Central memory CD4-positive, alpha-beta T cell (primary cell): ENCODE results near the gene PTER.

ENCODE experiments used
- DNase-seq: peaks from one replicate; pipeline ENCODE4 v3.0.0; 2022

PTER gene

DNA sequence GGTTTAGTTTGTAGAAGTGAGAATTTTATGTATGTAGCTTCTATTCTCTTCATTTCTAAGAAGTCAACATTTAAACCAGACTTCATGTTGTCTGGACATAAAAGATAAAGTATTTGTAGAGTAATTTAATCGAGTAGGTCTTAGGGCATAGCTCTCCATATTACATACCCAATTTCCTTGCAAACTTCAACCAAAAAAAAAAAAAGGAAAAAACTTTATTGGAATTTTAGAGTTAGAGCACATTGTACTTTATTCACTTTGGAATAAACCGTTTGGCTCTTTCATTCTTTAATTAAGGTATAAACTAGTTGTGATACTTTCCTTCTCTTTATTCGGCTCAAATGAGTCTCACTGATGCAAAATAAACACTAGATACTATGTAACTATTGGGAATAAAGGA is 36.0 kb downstream of the PTER start:
- no peak for DNase-seq

DNA sequence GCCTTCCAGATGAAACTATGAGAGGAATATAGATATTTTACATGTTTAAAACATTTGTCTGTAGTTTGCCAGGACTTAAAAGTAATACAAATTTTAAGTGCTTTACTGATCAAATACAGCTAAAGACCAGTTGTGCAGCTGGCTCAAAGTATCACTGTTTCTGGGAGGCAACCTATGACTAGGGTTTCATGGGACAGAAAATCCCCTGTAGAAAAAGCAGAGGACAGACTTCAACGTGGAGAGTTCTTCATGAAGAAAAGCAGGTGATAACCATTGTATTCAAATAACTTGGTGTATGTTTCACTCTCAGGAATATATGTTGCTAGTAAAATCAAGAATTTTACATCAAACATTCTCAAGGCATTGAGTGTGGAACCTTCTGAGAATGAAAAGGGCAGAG is 40.9 kb downstream of the PTER start:
- no peak for DNase-seq

DNA sequence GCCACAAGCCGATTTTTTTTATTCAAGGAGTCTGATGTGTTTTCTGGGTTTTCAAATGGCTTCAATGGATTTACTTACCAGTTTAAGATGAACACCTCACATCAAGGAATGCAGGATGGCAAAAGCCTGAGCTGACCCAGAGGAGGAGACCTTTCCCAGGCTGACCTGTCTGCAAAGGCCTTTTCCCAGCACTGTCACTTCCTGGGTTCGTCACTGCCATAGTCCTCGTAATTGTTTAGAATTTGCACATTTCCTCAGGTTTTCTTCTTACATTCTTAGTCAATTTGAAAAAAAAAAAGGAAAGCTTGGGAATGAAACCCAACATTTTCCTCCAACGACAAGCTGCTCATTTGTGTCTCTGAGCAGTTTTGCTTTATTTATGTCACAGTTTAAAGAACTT is 42.0 kb downstream of the PTER start:
- no peak for DNase-seq

DNA sequence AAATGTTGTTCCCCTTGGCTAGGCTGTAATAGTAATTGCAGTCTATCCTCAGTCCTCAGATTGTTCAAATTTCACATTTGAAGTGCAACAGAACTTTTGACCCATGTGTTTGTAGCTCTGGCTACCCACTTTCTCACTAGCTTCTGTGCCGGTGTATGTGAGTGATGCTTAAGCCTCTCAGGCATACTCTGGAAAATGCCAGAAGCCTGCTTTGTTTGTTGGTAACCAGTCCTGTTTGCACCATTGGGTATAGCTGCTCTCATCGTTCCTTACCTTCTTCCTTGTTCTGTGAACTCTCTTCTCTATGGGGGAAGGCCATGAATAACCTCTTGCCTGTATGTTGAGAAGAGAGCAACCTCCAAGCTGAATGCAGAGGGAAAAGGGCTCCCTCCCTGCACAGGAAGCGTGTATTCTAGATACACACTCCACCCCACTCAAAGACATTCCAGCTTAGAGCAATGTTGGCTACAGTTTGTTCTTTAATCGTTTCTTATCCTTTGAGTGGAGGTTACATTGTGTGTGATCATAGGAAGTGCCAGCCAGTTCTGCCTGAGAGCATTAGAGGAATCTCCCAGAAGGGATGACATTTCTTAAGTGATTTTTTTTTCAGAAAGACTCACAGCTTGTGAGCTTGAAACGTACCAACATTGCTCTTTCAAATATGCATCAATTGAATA is 44.4 kb downstream of the PTER start:
- no peak for DNase-seq

DNA sequence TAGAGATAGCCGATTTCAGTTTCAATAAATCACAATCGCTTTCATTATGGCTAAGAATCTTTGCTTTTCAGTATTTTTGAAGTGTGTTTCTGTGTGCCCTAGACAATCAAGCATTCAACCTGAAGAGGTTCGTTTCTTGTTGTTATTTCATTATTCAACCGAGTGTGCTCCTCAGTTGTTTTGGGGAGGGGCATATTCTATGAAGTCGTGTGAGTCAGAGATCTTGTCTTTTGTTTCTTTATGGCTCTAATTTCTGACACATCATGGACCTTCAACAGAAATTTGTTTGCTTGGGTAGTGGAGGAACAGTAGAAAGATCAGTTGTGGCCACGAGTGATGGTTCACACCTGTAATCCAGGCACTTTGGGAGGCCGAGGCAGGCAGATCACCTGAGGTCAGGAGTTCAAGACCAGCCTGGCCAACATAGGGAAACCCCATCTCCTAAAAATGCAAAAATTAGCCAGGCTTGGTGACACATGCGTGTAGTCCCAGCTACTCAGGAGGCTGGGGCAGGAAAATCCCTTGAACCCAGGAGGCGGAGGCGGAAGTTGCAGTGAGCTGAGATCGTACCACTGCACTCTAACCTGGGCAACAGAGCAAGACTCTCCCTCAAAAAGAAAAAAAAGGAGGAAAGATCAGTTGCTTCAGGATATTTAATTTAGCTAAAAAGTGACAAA is 46.6 kb downstream of the PTER start:
- no peak for DNase-seq

DNA sequence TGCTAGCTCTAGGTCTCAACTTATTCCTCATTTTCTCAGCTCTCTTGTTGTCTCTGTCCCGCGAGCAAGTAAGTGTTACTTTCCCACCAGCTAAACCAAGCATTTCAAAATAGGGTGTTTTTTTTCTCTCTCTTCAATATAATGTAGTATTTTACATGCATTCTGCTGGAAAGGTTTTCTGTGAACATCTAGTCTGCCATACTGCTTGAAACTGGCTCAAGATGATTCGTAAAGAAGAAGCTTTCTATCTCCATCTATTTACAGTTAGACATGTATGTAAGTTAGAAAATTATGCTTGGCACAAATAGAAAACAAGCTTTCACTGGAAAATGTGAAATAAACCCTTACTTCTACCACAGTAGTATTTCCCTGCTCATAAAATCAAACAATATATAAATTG is 53.7 kb downstream of the PTER start:
- no peak for DNase-seq

DNA sequence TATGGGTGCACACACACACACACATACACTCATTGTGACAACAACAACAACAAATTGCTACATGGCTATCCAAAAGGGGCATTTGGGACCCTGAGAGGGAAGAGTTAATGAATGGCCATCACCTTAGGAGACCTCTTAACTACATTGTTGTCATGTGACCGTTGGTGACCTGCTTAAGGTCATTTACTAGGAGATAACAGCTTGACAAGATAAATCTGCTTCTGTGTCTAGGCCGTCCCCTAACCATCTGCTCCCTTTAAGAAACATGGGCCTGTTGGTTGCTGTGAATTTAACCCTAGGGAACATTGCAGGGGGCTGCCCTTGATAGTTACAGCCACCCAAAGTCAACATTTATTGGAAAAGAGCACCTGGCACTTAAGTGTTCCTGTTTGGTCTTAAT is 55.1 kb downstream of the PTER start:
- DNase-seq = no peak

DNA sequence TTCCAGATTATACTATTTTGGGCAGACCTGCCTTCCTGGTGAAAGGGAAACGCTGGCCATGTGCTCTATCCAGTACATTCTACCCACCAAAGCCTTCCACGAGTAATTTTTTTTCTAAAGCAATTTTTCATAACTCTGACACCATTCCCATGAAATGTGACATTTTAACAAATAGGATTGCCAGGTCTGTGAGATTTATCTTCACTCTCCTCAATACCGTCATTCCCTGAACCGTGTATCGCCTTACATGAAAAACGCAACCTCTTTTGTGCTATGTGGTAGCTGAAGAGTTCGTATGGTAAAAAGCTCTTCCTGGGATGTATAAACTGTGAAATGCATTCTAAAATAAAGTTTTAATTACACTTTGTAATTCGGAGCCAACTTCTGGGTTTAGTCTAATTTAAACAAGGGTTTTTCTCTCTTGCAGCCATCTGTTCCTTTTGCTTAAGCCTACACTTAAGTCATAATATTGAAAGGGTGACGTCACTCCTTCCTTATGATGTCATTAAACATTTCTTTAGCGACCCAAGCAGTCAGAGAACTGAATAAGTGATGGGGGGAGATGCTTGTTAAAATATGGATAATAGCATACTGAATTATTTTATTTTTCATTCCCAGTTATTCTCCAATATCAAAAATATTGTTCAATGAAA is 57.2 kb downstream of the PTER start:
- no peak for DNase-seq

DNA sequence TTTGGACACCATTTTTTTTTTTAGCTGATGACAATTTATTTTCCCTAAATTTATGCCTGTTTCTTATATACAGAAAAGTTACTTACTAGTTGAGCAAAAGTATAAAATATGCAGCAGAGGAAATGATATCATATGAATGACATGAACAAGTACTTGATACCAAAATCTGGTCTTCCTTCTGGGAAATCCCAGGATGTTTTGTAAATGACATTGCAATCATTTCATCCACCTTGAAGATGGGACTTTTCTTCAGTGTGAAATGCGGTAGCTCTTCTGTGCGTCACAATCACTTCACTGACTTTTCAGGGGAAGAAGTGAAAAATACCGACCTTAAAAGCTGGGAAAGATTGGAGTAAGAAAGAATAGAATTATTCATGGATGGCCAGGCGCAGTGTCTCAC is 61.1 kb downstream of the PTER start:
- DNase-seq = no peak

DNA sequence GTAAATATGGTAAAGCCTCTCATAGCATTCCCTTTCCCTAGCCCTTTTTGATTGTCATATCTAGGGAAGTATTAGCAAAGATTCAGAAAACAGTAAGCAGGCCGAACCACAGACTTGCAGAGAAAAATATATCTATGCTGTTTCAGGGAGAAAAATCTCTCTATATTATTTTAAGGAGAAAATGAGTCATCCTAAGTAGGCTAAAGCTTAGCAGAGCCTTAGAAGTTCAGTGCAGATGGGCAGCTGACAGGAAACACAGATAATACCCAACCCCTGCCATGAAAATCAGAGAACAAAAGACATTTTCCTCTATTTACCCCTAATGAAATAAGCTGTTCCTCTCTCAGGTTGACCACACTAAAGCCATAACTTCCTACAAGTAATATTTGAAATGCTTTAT is 68.4 kb downstream of the PTER start:
- DNase-seq = no peak

DNA sequence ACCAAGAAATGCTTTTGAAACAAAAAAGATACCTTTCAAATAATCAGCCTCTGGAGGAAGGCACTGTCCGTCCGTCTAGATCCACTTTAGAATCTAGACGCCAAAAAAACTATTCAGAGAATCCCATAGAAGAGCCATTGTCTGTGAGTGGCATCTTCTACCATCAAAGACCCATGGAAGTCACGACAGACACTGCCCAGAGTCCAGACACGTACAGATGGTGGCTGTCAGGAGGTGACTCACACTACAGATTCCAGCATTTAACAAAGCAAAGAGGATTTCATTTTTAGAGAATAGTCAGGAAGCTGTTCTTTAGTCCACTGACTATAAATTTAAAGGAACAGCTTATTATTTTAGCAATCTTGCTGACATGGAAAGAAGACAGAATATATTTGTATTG is 73.2 kb downstream of the PTER start:
- no peak for DNase-seq

DNA sequence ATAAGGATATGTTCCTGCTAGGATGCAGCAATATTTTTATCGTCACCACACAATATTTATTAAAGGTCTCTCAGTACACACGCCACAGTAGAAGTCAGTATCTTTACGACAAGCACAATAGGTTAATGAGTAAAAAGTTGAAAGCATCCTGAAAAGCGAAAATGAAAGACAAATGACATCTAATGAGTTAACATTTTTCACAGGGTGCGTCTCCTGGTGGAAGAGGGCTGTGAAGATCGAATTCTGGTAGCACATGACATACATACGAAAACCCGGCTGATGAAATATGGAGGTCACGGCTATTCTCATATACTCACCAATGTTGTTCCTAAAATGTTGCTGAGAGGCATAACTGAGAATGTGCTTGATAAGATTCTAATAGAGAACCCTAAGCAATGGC is 74.0 kb downstream of the PTER start:
- DNase-seq = no peak

DNA sequence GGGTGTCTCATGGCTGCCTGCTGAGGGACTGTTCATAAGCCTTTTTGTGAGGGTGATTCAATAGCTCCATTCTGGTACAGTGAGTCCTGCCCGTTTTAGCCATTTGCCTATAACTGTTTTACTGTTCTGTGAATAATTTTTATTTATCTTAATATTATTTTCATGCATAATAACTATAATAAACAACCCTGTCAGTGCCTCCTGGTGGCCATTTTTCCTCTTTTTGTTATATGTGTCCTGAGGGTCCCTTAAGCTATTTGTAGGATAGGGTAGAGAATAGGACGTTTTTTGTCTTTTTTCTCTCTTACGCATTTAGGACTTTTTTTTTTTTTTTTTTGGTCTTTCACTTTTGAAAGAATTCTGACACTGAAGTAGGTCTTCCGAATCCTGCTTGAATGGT is 82.0 kb downstream of the PTER start:
- DNase-seq = no peak

DNA sequence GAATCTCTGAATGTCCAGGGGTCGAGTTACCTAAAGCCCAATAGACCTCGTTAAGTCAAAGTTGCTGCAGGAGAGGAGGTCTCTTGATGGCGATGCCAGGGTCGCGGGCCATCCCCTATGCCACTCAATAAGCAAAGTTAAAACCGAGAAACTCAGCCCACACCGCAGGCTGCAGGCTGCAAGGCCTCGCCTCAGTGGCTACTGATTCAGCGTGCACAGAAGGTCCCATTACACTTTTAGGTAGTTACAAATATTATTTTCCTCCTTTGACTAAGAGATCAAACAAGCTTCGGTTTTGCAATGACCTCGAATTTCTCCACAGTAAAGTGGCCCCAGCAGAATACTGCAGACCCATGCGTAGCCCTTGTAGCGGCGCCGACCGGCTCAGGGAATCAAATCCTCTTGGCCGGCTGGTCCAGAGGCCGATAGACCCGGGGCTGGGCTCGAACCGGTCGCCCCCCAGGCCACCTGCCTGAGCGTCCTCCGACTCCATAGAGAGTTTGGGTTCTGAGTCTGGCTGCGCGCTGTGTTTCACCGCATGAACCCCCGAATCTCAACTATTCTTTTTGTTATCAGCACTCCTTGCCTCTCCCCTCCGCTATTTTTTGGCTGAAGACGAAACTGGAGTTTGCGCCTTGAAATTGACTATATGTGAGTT is 82.6 kb downstream of the PTER start:
- DNase-seq = no peak

DNA sequence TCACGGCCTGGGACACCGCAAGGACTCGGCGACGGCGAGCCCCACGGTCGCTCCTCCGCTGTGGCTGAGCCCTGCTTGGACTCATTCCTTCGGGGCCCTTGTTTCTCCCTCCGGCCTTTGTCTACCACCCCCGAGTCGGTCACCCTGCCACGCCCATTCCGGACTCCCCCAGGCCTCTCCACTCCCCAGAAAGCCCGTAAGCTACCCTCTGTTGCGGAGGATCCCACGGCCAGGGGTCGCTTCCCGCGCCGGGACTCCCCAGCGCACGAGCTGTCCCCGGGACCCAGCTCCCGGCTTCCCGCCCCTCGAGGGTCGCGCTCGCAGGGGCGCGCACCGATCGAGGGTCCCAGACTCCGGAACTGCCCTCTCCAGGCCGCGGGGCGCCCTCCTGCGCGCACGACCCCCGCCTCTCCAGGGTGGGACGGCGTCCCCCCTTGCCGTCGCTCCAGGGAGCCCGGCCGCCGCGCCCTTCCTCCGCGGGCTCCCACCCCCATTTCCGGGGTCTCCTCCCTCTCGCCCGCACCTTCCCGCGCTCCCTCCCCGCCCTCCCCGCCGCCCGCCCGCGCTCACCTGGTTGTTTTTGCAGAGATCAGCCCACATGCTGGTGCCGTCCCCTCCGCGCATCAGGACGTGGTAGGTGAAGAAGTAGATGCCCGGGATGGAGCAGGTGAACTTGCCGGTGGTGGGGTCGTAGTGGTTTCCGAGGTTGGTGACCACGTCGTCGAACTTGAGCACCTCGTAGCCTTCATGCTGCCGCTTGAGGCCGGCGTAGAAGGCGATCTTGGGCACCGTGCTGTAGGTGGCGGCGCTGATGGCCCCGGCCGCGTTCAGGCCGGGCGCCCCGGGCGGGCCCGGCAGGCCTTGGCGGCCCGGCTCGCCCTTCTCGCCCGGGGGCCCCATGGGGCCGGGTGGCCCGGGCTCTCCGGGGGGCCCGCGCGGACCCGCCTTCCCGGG is 83.4 kb downstream of the PTER start:
- DNase-seq = no peak

DNA sequence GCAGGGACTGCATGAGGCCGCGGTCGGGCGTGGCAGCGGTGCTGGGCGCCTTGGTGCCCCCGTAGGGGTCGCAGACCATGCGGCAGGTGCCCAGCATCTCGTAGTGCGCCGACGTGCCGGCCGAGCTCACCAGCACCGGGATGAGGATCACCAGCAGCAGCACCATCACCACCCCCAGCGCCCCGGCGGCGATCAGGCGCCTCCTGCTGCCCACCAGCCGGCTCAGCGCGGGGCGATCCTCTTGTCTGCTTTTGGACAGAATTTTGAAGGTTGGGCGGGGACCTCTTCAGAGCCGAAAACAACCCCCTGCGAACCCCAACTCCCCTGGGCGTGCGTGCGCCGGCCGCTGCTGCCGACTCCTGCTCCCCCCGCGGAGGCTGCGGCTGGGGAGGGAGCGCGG is 84.1 kb downstream of the PTER start:
- no peak for DNase-seq

DNA sequence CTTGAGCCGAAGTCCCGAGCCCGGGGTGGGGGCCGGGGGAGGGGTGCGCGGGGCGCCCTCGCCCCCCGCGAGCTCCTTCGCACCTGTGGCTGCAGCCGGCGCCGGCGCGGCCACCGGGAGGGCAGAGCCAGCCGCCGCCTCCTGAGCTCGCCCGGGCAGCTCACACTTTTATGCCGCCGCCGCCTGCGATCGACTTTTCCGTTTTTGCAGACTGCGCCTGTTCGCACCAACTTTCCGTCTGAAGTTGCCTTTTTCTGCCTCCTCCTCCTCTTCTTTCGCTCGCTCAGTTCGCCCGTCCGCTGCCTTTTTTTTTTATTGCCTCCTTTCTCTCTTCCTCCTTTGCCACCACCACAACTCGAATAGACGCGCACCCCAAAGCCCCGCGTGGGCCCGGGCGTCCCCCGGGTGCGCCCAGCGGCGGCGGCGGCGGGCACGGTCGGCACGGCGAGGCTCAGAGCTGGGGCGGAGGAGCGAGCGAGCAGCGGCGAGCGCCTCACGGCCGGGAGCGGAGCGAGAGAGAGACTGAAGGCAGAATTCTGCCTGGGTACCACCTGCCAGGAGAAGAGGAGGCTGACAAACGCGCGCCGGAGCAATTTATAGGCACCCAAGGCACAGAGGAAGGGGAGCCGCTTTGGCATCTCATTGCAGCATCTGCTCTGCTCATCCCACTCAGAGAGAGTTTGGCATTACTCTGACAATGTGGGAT is 84.7 kb downstream of the PTER start, which contains the start of gene C1QL3:
TSS of gene C1QL3 (minus strand) at position 569 of the 706 bp plus-strand sequence. CDS start 814 bp downstream, outside the sequence.
- DNase-seq = no peak

DNA sequence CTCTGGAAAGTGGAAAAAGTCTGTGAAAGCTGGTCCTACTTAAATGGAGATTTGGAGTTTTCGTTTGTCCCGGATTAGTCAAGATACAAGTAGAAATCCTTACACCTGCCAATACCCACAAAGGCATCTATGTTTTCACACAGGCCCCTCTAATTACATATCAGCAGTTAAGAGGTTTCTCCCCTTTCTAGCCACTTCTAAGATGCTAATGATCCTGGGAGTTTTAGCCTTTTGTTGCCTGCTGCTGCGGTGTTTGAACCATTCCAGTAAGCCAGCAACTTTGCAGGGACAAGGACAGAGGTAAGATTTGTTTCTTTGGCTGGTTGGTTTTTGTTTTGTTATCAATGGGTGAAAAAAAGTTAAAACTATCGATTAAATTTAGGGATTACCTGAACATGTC is 90.6 kb downstream of the PTER start:
- DNase-seq = no peak

DNA sequence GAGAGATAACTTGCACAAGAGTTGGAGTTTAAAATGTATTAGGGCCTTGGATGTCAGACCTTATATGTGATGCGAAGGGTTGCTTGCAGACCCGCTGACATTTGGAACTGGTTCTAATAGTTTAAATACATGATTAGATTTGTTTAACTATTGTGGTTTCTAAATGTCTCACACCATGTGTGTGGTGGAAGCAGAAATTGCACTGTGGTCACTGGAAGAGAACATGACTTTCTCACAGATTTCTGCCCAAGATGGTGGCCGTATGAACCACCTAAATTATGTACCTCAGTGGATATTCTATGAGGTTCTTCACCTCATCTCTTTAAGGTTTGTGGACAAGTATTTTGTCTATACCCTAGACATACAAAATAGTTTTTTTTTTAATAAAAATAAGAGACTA is 93.0 kb downstream of the PTER start:
- no peak for DNase-seq

DNA sequence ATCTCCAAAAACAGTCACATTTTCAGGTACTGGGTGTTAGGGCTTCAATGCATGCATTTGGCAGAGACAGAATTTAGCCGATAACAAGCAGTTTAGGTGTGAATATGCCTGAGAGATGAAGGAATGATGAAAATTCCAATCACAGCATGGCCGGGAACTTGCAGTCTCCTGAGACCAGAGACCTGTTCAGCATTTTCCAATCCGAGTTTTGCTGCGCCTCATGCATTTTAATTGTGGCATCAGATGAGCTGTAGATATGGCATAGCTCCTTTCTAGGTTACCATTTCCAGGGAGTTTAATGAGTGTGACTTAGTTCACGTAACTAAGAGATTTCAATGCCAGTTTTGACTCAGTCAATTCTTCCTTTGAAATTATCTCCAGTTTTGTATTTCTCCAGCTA is 99.3 kb downstream of the PTER start:
- DNase-seq = no peak

DNA sequence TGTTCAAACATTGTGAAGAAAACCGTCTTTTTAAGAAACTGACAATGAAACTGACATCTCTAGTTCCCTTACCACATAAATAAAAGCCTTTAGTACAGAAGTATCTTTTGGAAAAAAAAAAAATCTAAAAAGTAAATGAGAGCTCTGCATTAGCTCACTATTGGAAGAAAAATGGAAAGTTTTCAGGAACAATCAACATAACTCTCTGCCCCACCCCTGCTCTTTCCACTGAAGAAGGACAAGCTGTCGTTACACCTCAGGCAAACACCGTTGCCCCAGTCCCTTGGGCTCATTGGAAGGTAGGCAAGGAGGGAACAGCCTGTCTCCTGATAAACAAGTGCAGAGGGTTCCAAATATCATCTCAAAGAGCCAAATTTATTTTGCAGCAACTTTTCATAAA is 107.3 kb downstream of the PTER start:
- no peak for DNase-seq

DNA sequence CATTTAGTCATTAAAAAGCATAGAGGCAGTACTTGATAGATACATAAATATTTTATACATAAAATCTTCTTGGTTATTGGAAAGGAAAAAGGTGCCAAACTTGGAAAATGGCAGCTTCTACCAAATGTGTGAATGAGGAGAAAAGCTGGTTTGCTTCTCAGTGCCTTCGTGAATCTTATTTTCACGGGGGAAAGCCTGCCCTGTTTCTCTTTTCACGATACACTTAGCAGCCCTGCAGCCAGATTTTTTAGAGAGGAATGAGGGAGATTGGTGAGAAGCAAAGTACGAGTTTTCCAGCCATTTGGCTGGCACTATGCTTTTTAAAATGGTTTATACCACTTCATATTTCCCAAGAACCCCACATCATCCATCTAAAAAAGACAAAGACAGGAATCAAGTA is 107.8 kb downstream of the PTER start:
- DNase-seq = no peak
